Esophagus squamous epithelium (tissue), 5 donors: ENCODE measurements around the gene KCNC2. TPM values are rescaled to one million over a fixed set of nuclear protein-coding genes. Genes with fewer than 3 reads are reported as not detected.

Experiments
- DNase-seq: peaks from one replicate; lab custom pipeline; 2025; lab: John Stamatoyannopoulos, UW
- H3K27ac ChIP-seq, 4 donors: fragments of 200-600 bp; sonication (generic); one replicate each; pipeline ENCODE4 v1.5.1; 2016 to 2019; ENCODE audit warnings: mild to moderate bottlenecking in 1 of 4
- H3K27me3 ChIP-seq, 4 donors: fragments of 200-600 bp; sonication (generic); 1 replicate in 3 of 4; 2 replicates in 1 of 4; pipeline versions ENCODE4 v1.5.1 to v1.6.0; 2017 to 2021; ENCODE audit warnings: antibody characterized with exemption in 1 of 4
- H3K36me3 ChIP-seq, 3 donors: fragments of 200-600 bp; sonication (generic); one replicate each; pipeline ENCODE4 v1.5.1; 2016 to 2019
- H3K4me1 ChIP-seq, 3 donors: fragments of 200-600 bp; sonication (generic); one replicate each; pipeline ENCODE4 v1.5.1; 2017 to 2019
- H3K4me3 ChIP-seq, 4 donors: fragments of 200-600 bp; sonication (generic); 1 replicate in 3 of 4; 2 replicates in 1 of 4; pipeline ENCODE4 v1.5.1; 2016 to 2019; ENCODE audit warnings: mild to moderate bottlenecking in 2 of 4, moderate library complexity in 1 of 4
- H3K9me3 ChIP-seq, 3 donors: fragments of 200-600 bp; sonication (generic); one replicate each; pipeline ENCODE4 v1.5.1; 2016 to 2019
- POLR2A ChIP-seq, 4 donors: fragments of 450-650 bp; IDR thresholded peaks; one replicate each; pipeline ENCODE4 v1.6.1; 2017; ENCODE audit warnings: antibody characterized with exemption in 4 of 4, mild to moderate bottlenecking in 4 of 4, moderate library complexity in 3 of 4
- WGBS, 2 donors: methylation state at CpG; one replicate each; pipeline ENCODE4 v1.1.5; 2018; 5-methylcytosine and 5-hydroxymethylcytosine counted together
- intact Hi-C: fragments of 100-400 bp; cut with DNase I; formaldehyde crosslinking; loops from one replicate; pipeline ENCODE4 v1.15.0; 2022
- total RNA-seq, 4 donors: library from RNA; depleted of rRNA; stranded (reverse); fragments of >200 nt; gene quantifications; one replicate each; pipeline ENCODE4 v1.1.0, GENCODE V29; 2016
- TF ChIP-seq, protein P1 (sequence below), 6 experiments: fragments of 450-650 bp in 4 of 6; fragments of 200-600 bp in 2 of 6; sonication (generic) in 2 of 6; IDR thresholded peaks; one replicate each; pipeline ENCODE4 v1.5.1; 2016 to 2019; ENCODE audit warnings: antibody characterized with exemption in 6 of 6, mild to moderate bottlenecking in 4 of 6, moderate library complexity in 4 of 6
- donor health status: DM: yes; HTN: yes; CAD: no.

KCNC2 gene
- total RNA-seq, 4 donors from 2014 or later = not detected

DNA sequence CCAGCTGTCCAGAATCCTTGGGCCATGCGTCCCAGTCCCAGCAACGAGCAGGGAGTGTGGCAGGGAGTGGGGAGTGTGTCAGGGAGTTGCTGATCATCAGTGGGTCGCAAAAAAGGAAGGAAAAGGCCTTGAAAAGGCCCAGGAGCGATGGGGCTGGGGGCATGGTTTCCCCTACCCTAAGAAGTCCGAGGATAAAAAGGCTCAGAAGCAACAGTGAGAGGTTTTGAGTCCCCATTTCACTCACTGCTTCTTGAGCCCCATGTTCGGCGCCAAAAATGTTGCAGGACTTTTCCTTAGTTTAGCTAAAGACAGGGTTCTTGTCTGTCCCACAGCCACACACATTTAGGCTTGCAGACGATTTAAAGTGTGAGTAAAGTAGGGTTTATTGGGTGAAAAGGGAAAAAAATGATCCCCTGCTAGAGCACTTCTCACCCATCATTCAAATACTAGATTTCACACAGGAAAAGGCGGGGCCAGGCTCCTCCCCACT is 189.5 kb downstream of the KCNC2 start:
- Histone ChIP-seq H3K4me3 (no peak overlapping the region), H3K4me1 (no peaks in the 10 kb centered on the region), H3K27me3 (no peaks in the 10 kb centered on the region), H3K36me3 (no peaks in the 10 kb centered on the region), H3K27ac (no peak overlapping the region), H3K9me3 (peaks cover 0 to 43% (median 14%) of the 10 kb centered on the region in 3 donors)
- DNase-seq = no peak
- 56 to 59% methylated on average over 8 to 9 of the region's 9 CpGs for WGBS, 2 donors
- intact Hi-C loops = no loop called here
- TF ChIP-seq, protein P1, sequence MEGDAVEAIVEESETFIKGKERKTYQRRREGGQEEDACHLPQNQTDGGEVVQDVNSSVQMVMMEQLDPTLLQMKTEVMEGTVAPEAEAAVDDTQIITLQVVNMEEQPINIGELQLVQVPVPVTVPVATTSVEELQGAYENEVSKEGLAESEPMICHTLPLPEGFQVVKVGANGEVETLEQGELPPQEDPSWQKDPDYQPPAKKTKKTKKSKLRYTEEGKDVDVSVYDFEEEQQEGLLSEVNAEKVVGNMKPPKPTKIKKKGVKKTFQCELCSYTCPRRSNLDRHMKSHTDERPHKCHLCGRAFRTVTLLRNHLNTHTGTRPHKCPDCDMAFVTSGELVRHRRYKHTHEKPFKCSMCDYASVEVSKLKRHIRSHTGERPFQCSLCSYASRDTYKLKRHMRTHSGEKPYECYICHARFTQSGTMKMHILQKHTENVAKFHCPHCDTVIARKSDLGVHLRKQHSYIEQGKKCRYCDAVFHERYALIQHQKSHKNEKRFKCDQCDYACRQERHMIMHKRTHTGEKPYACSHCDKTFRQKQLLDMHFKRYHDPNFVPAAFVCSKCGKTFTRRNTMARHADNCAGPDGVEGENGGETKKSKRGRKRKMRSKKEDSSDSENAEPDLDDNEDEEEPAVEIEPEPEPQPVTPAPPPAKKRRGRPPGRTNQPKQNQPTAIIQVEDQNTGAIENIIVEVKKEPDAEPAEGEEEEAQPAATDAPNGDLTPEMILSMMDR (IDR thresholded peaks at IDR 0.05) = no peak
- no peak for TF ChIP-seq POLR2A (IDR thresholded peaks at IDR 0.05)

DNA sequence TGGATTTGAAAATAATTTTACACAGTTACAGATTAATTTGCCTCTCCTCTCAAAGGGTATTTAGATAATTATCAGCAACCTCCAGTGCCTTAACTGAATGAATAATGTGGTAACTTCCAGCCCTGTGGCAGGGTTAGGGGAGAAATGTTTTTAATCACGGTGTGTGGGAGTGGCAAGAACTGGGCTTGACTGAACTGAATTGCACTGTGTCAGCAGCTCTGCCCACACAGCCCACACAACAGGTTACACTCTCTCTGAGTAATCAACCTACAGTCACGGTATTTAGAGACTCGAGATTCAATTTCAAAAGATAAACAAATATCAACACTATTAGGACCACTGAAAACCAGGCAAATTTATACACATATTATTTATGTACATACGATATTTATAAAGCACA is 198.5 kb downstream of the KCNC2 start:
- H3K4me3 ChIP-seq = no peak overlapping the region
- no peak for DNase-seq
- H3K36me3 ChIP-seq = no peaks in the 10 kb centered on the region
- no peaks in the 10 kb centered on the region for H3K4me1 ChIP-seq
- no peak overlapping the region for H3K27ac ChIP-seq
- intact Hi-C loops = no loop called here
- WGBS, 2 donors = 38 to 55% methylated on average over 4 of the region's 4 CpGs
- TF ChIP-seq, protein P1 (IDR thresholded peaks at IDR 0.05) = no peak
- TF ChIP-seq POLR2A (IDR thresholded peaks at IDR 0.05) = no peak
- H3K9me3 ChIP-seq = peaks cover 0 to 4% (median 0%) of the 10 kb centered on the region in 3 donors
- H3K27me3 ChIP-seq = no peaks in the 10 kb centered on the region

DNA sequence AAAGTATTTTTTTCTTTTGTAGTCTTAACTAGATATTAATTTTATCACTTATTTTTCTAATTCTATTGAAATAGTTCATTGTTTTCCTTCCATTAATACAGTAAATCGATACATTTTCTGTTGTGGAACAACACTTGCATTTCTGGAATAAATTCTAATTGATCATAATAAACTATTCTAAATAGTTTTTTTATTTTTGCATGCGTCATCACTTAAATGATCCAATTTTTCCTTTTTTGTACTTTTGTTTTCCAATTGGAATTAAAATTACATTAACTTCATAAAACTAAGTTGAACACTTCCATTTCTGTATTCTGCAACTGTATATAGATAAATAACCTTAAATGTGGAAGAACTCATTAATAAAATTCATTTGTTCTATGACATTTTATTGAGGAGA is 202.5 kb downstream of the KCNC2 start:
- TF ChIP-seq POLR2A (IDR thresholded peaks at IDR 0.05) = no peak
- TF ChIP-seq, protein P1 (IDR thresholded peaks at IDR 0.05) = no peak
- intact Hi-C loops = no loop called here
- Histone ChIP-seq H3K27ac (no peak overlapping the region), H3K9me3 (peaks cover 0 to 4% (median 0%) of the 10 kb centered on the region in 3 donors), H3K36me3 (no peaks in the 10 kb centered on the region), H3K4me1 (no peaks in the 10 kb centered on the region), H3K27me3 (no peaks in the 10 kb centered on the region), H3K4me3 (no peak overlapping the region)
- 62 to 65% methylated on average over 2 of the region's 2 CpGs for WGBS, 2 donors
- DNase-seq = no peak

DNA sequence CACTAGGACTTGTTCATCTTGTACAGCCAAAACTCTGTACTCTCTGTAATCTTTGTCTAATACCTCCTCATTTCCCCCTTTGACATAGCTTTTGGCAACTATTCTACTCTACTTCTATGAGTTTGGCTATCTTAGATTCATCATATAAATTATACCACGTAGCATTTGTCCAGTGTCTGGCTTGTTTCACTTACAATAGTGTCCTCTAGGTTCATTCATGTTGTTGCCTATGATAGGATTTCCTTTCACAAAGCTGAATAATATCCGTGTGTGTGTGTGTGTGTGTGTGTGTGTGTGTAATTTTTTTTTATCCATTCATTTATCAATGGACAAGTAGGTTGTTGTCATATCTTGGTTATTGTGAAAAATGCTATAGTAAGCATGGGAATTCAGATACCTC is 209.5 kb downstream of the KCNC2 start:
- H3K4me1 ChIP-seq = no peaks in the 10 kb centered on the region
- no peak overlapping the region for H3K27ac ChIP-seq
- H3K4me3 ChIP-seq = no peak overlapping the region
- TF ChIP-seq, protein P1 (IDR thresholded peaks at IDR 0.05) = no peak
- TF ChIP-seq POLR2A (IDR thresholded peaks at IDR 0.05) = no peak
- intact Hi-C loops = no loop called here
- peaks cover 0 to 4% (median 0%) of the 10 kb centered on the region in 3 donors for H3K9me3 ChIP-seq
- DNase-seq = no peak
- no peaks in the 10 kb centered on the region for H3K27me3 ChIP-seq
- 40 to 58% methylated on average over 2 of the region's 2 CpGs for WGBS, 2 donors
- no peaks in the 10 kb centered on the region for H3K36me3 ChIP-seq

DNA sequence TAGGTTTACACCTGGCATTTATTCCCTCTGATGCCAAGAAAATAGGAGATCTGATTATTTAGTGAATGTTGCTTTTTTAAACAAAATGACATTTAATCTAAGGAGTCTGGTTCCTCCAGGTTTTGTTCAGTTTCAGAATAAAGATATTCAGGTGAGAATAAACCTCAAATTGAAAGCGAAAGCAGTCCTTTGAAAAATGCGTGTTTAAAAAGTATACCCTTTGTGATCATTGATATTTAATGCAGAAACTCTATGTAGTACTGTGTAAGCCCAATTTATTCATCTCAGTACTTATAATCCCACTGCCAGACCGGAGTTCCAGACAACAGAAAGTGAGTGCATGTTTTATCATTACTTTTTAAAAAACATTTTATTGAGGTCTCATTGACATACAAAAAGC is 210.2 kb downstream of the KCNC2 start:
- Histone ChIP-seq H3K27ac (no peak overlapping the region), H3K4me1 (no peaks in the 10 kb centered on the region), H3K4me3 (no peak overlapping the region), H3K36me3 (no peaks in the 10 kb centered on the region), H3K27me3 (no peaks in the 10 kb centered on the region), H3K9me3 (no peaks in the 10 kb centered on the region)
- no peak for DNase-seq
- intact Hi-C loops = no loop called here
- 41 to 53% methylated on average over 3 of the region's 3 CpGs for WGBS, 2 donors
- no peak for TF ChIP-seq POLR2A (IDR thresholded peaks at IDR 0.05)
- TF ChIP-seq, protein P1 (IDR thresholded peaks at IDR 0.05) = no peak

Other genes starting within 250 kb of the KCNC2 start
- 1 to 10 TPM; 2.9 to 9.2 (median 5.8) TPM for gene CAPS2, start 120.5 kb upstream of the KCNC2 start, total RNA-seq
- not detected for gene GLIPR1L1, start 124.8 kb upstream of the KCNC2 start, total RNA-seq
- gene GLIPR1L2, start 181.2 kb upstream of the KCNC2 start, total RNA-seq = under 1 TPM in 3 of 4 donors, not detected in 1; 0.15 to 0.29 (median 0.19) TPM